NOMO-1 treated with dmso at 0.1 percent for 144 hours (cell line): Measurements from ENCODE around the gene TYRO3.
"Not testable (repeated sequence)": the region's sequence is repeated elsewhere in the genome, so short reads cannot be mapped to it uniquely, and the experiment has no call there.

ENCODE experiments used
- DNase-seq: peaks from one replicate; lab custom pipeline; 2025; ENCODE audit not compliant: unreplicated experiment; lab: John Stamatoyannopoulos, UW

TYRO3 gene

DNA sequence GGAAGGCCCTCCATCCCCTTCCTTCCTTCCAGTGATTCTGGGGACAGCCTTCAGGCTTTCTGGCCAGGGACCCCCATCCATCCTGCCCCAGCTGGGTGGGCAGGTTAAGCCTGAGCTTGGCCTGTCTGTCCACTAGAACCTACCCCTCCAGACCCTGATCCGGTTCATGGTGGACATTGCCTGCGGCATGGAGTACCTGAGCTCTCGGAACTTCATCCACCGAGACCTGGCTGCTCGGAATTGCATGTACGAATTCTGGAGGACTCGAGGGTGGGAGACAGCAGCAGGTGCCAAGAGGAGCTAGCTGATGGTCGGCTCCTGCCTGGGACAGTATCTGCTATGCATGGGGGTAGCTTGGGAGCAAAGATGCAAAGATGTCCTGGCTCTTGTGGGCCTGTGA, 13.9 kb downstream of the TYRO3 start:
- DNase-seq, result no peak

GRCh38 chr15:41573396-41573795, 14.4 kb downstream of the TYRO3 start:
- DNase-seq, result no peak

DNA sequence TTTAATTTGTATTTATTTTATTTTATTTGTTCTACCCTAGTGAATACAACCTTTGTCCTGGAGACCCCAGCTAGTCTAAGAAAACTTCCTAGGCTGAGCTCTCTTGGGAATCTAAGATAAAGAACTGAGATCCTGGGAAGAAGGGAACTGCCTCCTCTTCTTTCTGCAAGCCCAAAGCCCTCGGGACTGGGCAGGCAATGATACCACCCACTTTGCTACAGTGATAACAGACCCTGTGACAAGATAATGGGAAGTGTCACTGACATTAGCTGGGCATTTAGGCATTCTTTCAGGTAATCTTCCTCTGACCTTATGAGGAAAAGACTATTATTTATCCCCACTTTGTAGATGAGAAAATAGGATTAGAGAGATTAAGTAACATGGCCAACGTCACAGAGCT, 15.1 kb downstream of the TYRO3 start:
- no peak for DNase-seq

GRCh38 chr15:41575282-41575681, 16.3 kb downstream of the TYRO3 start:
- DNase-seq, result no peak

GRCh38 chr15:41577863-41578735, 19.1 kb downstream of the TYRO3 start:
- no peak for DNase-seq

- no peak for DNase-seq
These were observed 19.8 kb downstream of the TYRO3 start for GRCh38 chr15:41578736-41579383.

DNA sequence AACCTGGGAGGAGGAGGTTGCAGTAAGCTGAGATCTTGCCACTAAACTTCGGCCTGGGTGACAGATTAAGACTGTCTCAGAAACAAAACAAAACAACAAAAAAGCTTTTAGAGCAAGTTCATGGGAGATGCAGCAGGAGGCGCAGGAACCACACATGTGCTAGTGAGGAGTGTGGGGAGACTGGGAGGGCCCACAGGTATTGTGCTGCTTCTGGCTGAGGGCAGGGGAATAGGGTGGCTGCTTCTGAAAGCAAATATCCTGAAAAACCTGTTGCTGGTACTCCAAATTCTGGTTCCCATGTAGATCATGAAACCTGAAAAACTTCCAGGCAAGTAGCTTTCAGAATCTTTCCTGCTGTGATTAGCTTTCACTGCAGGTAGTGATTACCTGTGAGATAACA, 22.1 kb downstream of the TYRO3 start:
- no peak for DNase-seq

DNA sequence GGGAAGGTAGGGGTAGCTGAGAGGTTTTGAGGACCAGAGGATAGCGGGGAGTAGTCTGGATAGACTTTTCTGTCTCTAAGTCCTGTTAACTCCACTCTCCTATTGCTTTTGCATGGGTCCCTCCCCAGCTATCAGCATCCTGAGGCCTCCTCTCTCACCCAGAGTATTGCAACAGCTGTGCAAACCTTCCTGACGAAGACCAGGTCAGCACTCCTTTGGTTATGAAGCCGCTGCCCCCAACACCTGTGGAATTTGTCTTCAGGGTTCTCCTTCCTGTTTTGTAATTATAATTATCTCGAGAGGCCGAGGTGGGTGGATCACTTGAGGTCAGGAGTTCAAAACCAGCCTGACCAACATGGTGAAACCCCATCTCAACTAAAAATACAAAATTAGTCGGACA, 24.8 kb downstream of the TYRO3 start:
- no peak for DNase-seq

- no peak for DNase-seq
These were observed 25.7 kb downstream of the TYRO3 start for GRCh38 chr15:41584636-41585126.

- no peak for DNase-seq
These were observed 26.4 kb downstream of the TYRO3 start for GRCh38 chr15:41585127-41586047.

DNA sequence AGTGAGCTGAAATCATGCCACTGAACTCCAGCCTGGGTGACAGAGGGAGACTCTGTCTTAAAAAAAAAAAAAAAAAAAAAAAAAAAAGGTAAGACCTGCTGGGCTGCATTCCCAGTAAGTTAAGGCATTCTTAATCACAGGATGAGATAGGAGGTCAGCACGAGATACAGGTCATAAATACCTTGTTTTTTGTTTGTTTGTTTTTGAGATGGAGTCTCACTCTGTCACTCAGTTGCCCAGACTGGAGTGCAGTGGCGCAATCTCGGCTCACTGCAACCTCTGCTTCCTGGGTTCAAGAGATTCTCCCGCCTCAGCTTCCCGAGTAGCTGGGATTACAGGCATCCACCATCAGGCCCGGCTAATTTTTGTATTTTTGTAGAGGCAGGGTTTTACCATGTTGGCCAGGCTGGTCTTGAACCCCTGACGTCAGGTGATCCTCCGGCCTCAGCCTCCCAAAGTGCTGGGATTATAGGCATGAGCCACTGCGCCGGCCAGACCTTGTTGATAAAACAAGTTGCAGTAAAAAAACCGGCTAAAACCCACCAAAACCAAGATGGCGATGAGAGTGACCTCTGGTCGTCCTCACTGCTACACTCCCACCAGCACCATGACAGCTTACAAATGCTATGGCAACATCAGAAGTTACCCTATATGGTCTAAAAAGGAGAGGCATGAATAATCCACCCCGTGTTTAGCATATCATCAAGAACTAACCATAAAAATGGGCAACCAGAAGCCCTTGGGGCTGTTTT, 27.7 kb downstream of the TYRO3 start:
- DNase-seq, result not testable (repeated sequence)

DNA sequence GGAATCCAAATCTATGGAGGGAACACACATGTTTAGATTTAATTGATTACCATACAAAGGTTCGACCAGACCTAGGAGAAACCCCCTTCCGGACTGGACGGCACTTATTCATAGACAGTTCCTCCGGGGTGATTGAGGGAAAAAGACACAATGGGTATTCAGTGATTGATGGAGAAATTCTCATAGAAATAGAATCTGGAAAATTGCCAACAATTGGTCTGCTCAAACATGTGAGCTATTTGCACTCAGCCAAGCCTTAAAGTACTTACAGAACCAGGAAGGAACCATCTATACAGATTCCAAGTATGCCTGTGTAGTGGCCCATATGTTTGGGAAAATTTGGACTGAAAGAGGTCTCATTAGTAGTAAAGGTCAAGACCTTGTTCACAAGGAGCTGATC, 30.0 kb downstream of the TYRO3 start:
- DNase-seq, result not testable (repeated sequence)

- not testable (repeated sequence) for DNase-seq
These were observed 30.6 kb downstream of the TYRO3 start for GRCh38 chr15:41589571-41589970.

GRCh38 chr15:41591217-41591616, 32.2 kb downstream of the TYRO3 start:
- DNase-seq, result not testable (repeated sequence)

GRCh38 chr15:41592718-41593117, 33.7 kb downstream of the TYRO3 start:
- not testable (repeated sequence) for DNase-seq

DNA sequence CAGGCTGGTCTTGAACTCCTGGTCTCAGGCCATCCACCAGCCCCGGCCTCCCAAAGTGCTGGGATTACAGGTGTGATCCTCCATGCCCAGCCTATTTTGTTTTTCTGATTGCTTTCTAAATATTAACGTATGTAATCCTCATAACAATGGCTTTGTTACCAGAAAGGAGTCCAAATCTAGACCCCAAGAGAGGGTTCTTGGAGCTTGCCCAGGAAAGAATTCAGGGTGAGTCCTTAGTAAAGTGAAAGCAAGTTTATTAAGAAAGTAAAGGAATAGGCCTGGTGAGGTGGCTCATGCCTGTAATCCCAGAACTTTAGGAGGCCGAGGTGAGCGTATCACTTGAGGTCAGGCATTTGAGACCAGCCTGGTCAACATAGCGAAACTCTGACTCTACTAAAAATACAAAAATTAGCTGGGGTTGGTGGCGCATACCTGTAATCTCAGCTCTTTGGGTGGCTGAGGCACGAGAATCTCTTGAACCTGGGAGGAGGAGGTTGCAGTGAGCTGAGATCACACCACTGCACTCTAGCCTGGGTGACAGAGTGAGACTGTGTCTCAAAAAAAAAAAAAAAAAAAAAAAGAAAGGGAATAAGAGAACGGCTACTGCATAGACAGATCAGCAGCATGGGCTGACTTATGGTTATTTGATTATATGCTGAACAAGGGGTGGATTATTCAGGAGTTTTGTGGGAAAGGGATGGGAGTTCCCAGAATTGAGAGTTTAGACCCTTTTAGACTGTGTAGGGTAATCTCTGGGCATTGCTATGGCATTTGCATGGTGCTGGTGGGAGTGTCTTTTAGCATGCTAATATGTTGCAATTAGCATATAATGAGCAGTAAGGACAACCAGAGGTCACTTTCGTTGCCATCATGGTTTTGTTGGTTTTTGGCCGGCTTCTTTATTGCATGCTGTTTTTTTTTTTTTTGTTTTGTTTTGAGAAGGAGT, 36.1 kb downstream of the TYRO3 start:
- no peak for DNase-seq

DNA sequence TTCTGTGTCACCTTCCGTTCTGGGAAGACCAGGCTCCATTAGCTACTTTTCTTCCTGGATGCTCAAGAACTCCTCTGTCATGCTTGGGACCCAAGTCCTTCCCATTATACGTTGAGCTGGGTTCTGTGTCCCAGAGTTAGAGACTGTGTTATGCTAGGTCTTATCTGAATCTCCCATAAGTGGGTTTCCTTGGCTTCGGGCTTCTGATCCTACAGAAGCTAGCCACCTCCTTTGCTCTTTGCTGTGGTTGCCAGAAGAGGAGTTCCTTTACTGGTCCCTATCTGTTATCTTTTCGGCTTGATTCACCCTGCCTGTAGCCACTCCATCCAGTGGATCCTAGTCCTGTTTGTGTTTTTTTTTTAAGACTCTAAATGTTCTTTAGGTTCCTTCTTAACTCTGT, 38.0 kb downstream of the TYRO3 start:
- no peak for DNase-seq

GRCh38 chr15:41597787-41598186, 38.8 kb downstream of the TYRO3 start:
- no peak for DNase-seq

DNA sequence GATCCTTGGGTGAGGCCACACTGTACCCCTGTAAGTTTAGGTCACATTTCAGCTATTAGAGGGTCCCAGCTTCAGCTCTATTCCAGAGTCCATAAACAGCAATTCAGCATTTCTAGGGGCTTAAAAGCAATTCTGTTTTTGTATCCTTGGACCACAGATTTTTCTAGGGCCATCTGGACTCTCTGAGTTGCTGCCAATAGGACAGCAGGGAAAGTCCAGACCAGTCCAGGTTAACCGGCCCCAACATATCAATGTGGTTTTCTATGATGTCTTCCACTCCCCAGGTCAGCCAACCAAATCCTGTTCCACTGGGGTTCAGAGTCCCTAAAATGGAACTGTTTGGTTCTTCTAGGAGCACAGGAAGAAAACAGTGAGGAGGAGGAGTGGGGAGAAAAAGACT, 40.0 kb downstream of the TYRO3 start:
- no peak for DNase-seq
